ENCODE data around the gene MAMLD1. TPM values are rescaled to one million over a fixed set of nuclear protein-coding genes. Genes with fewer than 3 reads are reported as not detected.

MAMLD1 gene
- total and polyA plus RNA-seq, 4 experiments from 2014 or later: 0.43 to 2.0 (median 1.3) TPM

DNA sequence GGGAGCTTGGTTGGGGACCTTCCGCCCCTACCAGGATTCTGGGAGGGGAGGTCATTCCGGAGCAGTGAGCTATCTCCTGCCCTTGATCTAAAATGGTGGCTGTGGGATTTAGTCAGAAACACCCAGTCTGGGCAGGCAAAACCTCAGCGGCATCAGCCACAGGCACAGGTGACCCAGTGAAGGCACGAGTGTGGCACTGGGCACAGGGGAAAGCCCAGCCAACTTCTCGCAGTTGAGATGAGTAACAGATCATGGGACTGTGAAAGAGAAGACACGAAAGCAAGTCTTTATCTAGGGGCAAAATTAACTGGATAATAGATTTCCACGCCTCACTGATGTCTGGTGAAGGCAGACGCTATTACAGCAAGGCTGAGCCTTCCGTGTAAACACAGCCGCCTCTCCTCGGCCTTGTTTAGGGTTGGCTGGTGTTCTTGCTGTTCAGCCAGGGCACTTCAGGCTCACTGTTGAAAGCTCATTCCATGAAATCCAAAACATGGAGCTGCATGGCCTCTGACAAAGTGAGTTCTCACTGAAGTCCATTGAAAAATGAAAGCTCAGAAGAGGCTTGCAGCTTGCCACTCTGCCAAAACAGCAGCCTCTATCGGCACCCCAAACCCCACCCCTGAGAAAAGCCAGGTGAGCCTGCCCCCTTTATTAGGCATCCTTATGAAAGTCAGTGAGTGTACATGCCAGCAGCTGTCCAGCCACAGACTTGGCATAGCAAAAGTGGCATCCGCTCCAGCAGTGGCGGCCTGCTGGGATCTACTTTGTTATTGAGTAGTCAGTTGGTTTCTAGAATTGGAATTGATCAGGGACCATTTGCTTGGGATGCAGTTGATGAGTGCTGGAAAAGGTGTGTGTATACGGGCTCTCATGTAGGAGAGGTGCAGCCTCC lies 103.0 kb downstream of the MAMLD1 start:
- Mint-ChIP-seq H3K27me3 (no peaks in the 10 kb centered on the region), H3K4me1 (peaks cover 0 to 1% (median 0%) of the 10 kb centered on the region in 4 donors), H3K4me3 (no peak overlapping the region), H3K9me3 (peaks cover 0 to 2% (median 0%) of the 10 kb centered on the region in 8 donors), H3K27ac (no peak overlapping the region), H3K36me3 (peaks cover 0 to 7% of the 10 kb centered on the region in 2 donors)
- no peak for DNase-seq
- Histone ChIP-seq H3K27ac (ENCODE audit: low read depth, low read length) (no peak overlapping the region), H3K4me3 (ENCODE audit: low read length in 2 of 2) (no peak overlapping the region), H3K9me3 (ENCODE audit: control insufficient read depth in 1 of 2, low read length in 2 of 2) (no peaks in the 10 kb centered on the region), H3K27me3 (ENCODE audit: insufficient read depth, low read length) (no peaks in the 10 kb centered on the region), H3K4me1 (ENCODE audit: insufficient read depth, low read length) (no peaks in the 10 kb centered on the region), H3K36me3 (ENCODE audit: insufficient read depth, low read length) (no peaks in the 10 kb centered on the region)
- ChIA-PET POLR2A (ENCODE audit: partially characterized antibody) (no interaction called here), CTCF (ENCODE audit: partially characterized antibody) (no interaction called here)
- intact Hi-C loops (cut with micrococcal nuclease): no loop called here

- H3K27me3 ChIP-seq (ENCODE audit: insufficient read depth, low read length): no peaks in the 10 kb centered on the region
- POLR2A ChIA-PET (ENCODE audit: partially characterized antibody): no interaction called here
- Mint-ChIP-seq H3K36me3 (peaks cover 0 to 7% of the 10 kb centered on the region in 2 donors), H3K4me1 (peaks cover 2 to 11% (median 5%) of the 10 kb centered on the region in 4 donors), H3K4me3 (no peak overlapping the region), H3K27ac (no peak overlapping the region), H3K9me3 (no peaks in the 10 kb centered on the region), H3K27me3 (no peaks in the 10 kb centered on the region)
- no peak overlapping the region for H3K27ac ChIP-seq (ENCODE audit: low read depth, low read length)
- DNase-seq: no peak
- no peaks in the 10 kb centered on the region for H3K9me3 ChIP-seq (ENCODE audit: control insufficient read depth in 1 of 2, low read length in 2 of 2)
- intact Hi-C loops (cut with micrococcal nuclease): no loop called here
- no peak overlapping the region for H3K4me3 ChIP-seq (ENCODE audit: low read length in 2 of 2)
- H3K4me1 ChIP-seq (ENCODE audit: insufficient read depth, low read length): peaks cover 3% of the 10 kb centered on the region
- CTCF ChIA-PET (ENCODE audit: partially characterized antibody): no interaction called here
- no peaks in the 10 kb centered on the region for H3K36me3 ChIP-seq (ENCODE audit: insufficient read depth, low read length)
These were observed 109.2 kb downstream of the MAMLD1 start for GRCh38 chrX:150472306-150472705.

GRCh38 chrX:150473371-150473770 lies 110.3 kb downstream of the MAMLD1 start:
- DNase-seq: no peak
- Mint-ChIP-seq H3K27me3 (no peaks in the 10 kb centered on the region), H3K9me3 (no peaks in the 10 kb centered on the region), H3K27ac (peak overlapping the region in 1 of 7 donors; percentile 18), H3K4me1 (peaks cover 10 to 22% (median 15%) of the 10 kb centered on the region in 4 donors), H3K4me3 (no peak overlapping the region), H3K36me3 (peaks cover 0 to 7% of the 10 kb centered on the region in 2 donors)
- Histone ChIP-seq H3K4me1 (ENCODE audit: insufficient read depth, low read length) (peaks cover 13% of the 10 kb centered on the region), H3K27ac (ENCODE audit: low read depth, low read length) (no peak overlapping the region), H3K9me3 (ENCODE audit: control insufficient read depth in 1 of 2, low read length in 2 of 2) (no peaks in the 10 kb centered on the region), H3K4me3 (ENCODE audit: low read length in 2 of 2) (no peak overlapping the region), H3K27me3 (ENCODE audit: insufficient read depth, low read length) (no peaks in the 10 kb centered on the region), H3K36me3 (ENCODE audit: insufficient read depth, low read length) (no peaks in the 10 kb centered on the region)
- intact Hi-C loops (cut with micrococcal nuclease): no loop called here
- ChIA-PET CTCF (ENCODE audit: partially characterized antibody) (interaction anchor here (1.4 kb wide), 1 partner anchor 14 kb away, joined by 3 read pairs; no protein-coding TSS in a partner anchor), POLR2A (ENCODE audit: partially characterized antibody) (no interaction called here)

- H3K36me3 ChIP-seq (ENCODE audit: insufficient read depth, low read length): no peaks in the 10 kb centered on the region
- Mint-ChIP-seq H3K9me3 (no peaks in the 10 kb centered on the region), H3K4me1 (peaks cover 19 to 43% (median 28%) of the 10 kb centered on the region in 4 donors), H3K27ac (no peak overlapping the region), H3K36me3 (peaks cover 0 to 6% of the 10 kb centered on the region in 2 donors), H3K27me3 (no peaks in the 10 kb centered on the region), H3K4me3 (no peak overlapping the region)
- DNase-seq: no peak
- peaks cover 29% of the 10 kb centered on the region for H3K4me1 ChIP-seq (ENCODE audit: insufficient read depth, low read length)
- H3K9me3 ChIP-seq (ENCODE audit: control insufficient read depth in 1 of 2, low read length in 2 of 2): no peaks in the 10 kb centered on the region
- H3K27me3 ChIP-seq (ENCODE audit: insufficient read depth, low read length): no peaks in the 10 kb centered on the region
- POLR2A ChIA-PET (ENCODE audit: partially characterized antibody): interaction anchor here (1.6 kb wide), 1 partner anchor 7 kb away, joined by 4 read pairs; no protein-coding TSS in a partner anchor
- CTCF ChIA-PET (ENCODE audit: partially characterized antibody): interaction anchor here (0.9 to 1.6 kb wide), 2 partner anchors 10 to 115 kb away, joined by 3 to 9 read pairs; no protein-coding TSS in a partner anchor
- H3K27ac ChIP-seq (ENCODE audit: low read depth, low read length): no peak overlapping the region
- H3K4me3 ChIP-seq (ENCODE audit: low read length in 2 of 2): no peak overlapping the region
- intact Hi-C loops (cut with micrococcal nuclease): no loop called here
These were observed 112.3 kb downstream of the MAMLD1 start for GRCh38 chrX:150475461-150475860.

DNA sequence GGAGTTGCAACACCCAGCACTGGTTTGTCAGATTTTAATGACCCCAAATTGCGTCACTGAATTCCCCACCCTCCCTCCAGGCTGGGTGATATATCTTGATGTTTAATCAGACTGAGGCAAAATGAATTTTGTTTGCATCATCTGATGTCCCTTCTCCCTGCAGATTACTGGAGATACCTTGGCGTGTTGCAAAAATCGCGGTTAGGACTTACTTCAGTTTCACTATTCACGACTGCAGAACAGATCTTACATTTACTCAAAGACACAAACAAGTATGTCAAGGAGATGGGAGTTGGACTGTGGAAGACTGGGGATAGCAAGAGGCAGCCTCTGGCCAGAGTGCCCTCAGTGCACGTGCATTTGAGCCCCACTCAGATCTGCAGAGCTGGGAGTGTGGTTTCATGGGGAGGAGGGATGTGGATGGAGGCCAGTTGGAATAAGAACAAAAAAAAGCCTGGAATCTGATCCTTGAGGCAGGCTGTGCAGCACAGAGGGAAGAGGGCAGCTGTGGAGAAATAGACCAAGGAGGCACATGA lies 113.1 kb downstream of the MAMLD1 start:
- Mint-ChIP-seq H3K4me1 (peaks cover 20 to 46% (median 31%) of the 10 kb centered on the region in 4 donors), H3K27ac (peak overlapping the region in 3 of 7 donors; percentile 41 to 67 (median 46)), H3K27me3 (no peaks in the 10 kb centered on the region), H3K36me3 (no peaks in the 10 kb centered on the region), H3K9me3 (no peaks in the 10 kb centered on the region), H3K4me3 (no peak overlapping the region)
- Histone ChIP-seq H3K27me3 (ENCODE audit: insufficient read depth, low read length) (no peaks in the 10 kb centered on the region), H3K4me1 (ENCODE audit: insufficient read depth, low read length) (peaks cover 33% of the 10 kb centered on the region), H3K9me3 (ENCODE audit: control insufficient read depth in 1 of 2, low read length in 2 of 2) (no peaks in the 10 kb centered on the region), H3K27ac (ENCODE audit: low read depth, low read length) (no peak overlapping the region), H3K4me3 (ENCODE audit: low read length in 2 of 2) (no peak overlapping the region), H3K36me3 (ENCODE audit: insufficient read depth, low read length) (no peaks in the 10 kb centered on the region)
- POLR2A ChIA-PET (ENCODE audit: partially characterized antibody): no interaction called here
- DNase-seq: no peak
- intact Hi-C loops (cut with micrococcal nuclease): no loop called here
- CTCF ChIA-PET (ENCODE audit: partially characterized antibody): interaction anchor here (0.9 kb wide), 1 partner anchor 115 kb away, joined by 3 read pairs; no protein-coding TSS in a partner anchor

DNA sequence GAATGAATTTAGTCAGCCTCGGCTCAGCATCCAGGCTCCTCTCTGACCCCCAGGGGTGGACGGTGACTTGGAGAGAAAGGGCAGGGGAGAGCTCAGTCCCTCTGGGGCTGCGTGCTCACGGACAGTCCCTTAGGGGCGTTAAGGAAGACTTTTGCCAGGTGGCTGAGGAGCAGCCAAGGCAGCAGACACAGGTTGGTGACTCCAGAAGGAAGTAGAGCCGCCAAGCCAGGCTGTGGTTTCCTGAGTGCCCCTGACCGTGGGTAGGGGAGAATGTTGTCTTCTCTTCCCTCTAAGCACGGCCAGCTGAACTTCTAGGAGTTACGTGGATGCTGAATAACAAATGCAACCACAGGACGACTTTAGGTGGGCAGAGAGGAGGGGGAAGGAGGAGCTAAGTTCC lies 114.3 kb downstream of the MAMLD1 start:
- Histone ChIP-seq H3K4me1 (ENCODE audit: insufficient read depth, low read length) (peaks cover 33% of the 10 kb centered on the region), H3K36me3 (ENCODE audit: insufficient read depth, low read length) (no peaks in the 10 kb centered on the region), H3K27me3 (ENCODE audit: insufficient read depth, low read length) (no peaks in the 10 kb centered on the region), H3K27ac (ENCODE audit: low read depth, low read length) (no peak overlapping the region), H3K9me3 (ENCODE audit: control insufficient read depth in 1 of 2, low read length in 2 of 2) (no peaks in the 10 kb centered on the region), H3K4me3 (ENCODE audit: low read length in 2 of 2) (no peak overlapping the region)
- DNase-seq: no peak
- ChIA-PET CTCF (ENCODE audit: partially characterized antibody) (interaction anchor here (0.8 to 1.3 kb wide), 3 partner anchors 9 to 112 kb away, joined by 3 to 7 read pairs (median 3); no protein-coding TSS in a partner anchor), POLR2A (ENCODE audit: partially characterized antibody) (no interaction called here)
- Mint-ChIP-seq H3K27me3 (no peaks in the 10 kb centered on the region), H3K27ac (peak overlapping the region in 5 of 7 donors; percentile 67 to 91 (median 81)), H3K4me3 (peak overlapping the region in 6 of 8 donors; percentile 6 to 68 (median 32)), H3K4me1 (peaks cover 23 to 51% (median 32%) of the 10 kb centered on the region in 4 donors), H3K9me3 (no peaks in the 10 kb centered on the region), H3K36me3 (no peaks in the 10 kb centered on the region)
- intact Hi-C loops (cut with micrococcal nuclease): no loop called here
